Panc1 (cell line): Measurements from ENCODE around the gene RPS24.

Experiments
- CTCF ChIP-seq: fragments of 450-650 bp; IDR thresholded peaks from 2 replicates; pipeline ENCODE4 v1.5.1; 2017; ENCODE audit warnings: mild to moderate bottlenecking
- TCF7L2 ChIP-seq: IDR thresholded peaks from 2 replicates; pipeline ENCODE4 v1.6.1; 2011; ENCODE audit warnings: mild to moderate bottlenecking, low read depth, low read length, inconsistent platforms
- TF ChIP-seq, protein P1 (sequence below), 2 experiments: IDR thresholded peaks; 2 replicates each; pipeline ENCODE4 v1.6.1; 2011 to 2012; ENCODE audit warnings: low read depth in 2 of 2, control low read depth in 1 of 2, low read length in 1 of 2, mild to moderate bottlenecking in 1 of 2, moderate library complexity in 1 of 2; ENCODE audit not compliant: insufficient read depth in 1 of 2

DNA sequence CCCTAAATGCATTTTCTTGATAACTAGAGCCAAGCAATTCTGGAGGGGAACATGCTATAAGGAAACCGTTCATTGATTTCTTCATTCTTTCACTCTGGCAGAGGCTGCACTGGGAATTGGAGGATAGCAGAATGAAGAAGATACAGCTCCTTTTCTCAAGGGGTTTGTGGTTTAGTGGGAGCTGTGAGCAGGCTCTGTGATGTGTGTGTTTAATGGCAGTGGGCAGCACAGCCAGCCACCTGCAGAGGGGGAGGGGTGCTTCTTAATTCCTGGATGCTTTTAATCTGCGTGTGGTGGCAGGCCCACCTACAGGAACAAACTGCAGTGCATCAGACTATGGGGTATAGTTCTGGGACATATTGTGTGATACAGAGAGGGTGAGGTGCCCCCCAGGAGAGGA lies 31.9 kb downstream of the RPS24 start:
- TF ChIP-seq CTCF: no peak
- TF ChIP-seq, protein P1, sequence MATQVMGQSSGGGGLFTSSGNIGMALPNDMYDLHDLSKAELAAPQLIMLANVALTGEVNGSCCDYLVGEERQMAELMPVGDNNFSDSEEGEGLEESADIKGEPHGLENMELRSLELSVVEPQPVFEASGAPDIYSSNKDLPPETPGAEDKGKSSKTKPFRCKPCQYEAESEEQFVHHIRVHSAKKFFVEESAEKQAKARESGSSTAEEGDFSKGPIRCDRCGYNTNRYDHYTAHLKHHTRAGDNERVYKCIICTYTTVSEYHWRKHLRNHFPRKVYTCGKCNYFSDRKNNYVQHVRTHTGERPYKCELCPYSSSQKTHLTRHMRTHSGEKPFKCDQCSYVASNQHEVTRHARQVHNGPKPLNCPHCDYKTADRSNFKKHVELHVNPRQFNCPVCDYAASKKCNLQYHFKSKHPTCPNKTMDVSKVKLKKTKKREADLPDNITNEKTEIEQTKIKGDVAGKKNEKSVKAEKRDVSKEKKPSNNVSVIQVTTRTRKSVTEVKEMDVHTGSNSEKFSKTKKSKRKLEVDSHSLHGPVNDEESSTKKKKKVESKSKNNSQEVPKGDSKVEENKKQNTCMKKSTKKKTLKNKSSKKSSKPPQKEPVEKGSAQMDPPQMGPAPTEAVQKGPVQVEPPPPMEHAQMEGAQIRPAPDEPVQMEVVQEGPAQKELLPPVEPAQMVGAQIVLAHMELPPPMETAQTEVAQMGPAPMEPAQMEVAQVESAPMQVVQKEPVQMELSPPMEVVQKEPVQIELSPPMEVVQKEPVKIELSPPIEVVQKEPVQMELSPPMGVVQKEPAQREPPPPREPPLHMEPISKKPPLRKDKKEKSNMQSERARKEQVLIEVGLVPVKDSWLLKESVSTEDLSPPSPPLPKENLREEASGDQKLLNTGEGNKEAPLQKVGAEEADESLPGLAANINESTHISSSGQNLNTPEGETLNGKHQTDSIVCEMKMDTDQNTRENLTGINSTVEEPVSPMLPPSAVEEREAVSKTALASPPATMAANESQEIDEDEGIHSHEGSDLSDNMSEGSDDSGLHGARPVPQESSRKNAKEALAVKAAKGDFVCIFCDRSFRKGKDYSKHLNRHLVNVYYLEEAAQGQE (IDR thresholded peaks at IDR 0.05; ENCODE audit: insufficient read depth in 1 of 2, low read depth in 2 of 2, low read length in 1 of 2): no peak
- TF ChIP-seq TCF7L2: no peak
